Measurements from ENCODE around the gene UROC1.

Gene UROC1

GRCh38 chr3:126546013-126546412 is 28.4 kb upstream of the UROC1 start:
- DNase-seq (ENCODE audit: insufficient read length, low spot score) (no peak), FAIRE-seq (no peak)
- TF ChIP-seq CTCF (IDR thresholded peaks at IDR 0.05; ENCODE audit: insufficient read depth, missing control alignments): no peak

GRCh38 chr3:126545544-126545943 is 28.0 kb upstream of the UROC1 start:
- no peak for FAIRE-seq
- no peak for TF ChIP-seq CTCF (IDR thresholded peaks at IDR 0.05; ENCODE audit: insufficient read depth, missing control alignments)

GRCh38 chr3:126544596-126545281 is 27.2 kb upstream of the UROC1 start:
- TF ChIP-seq CTCF (IDR thresholded peaks at IDR 0.05; ENCODE audit: insufficient read depth, missing control alignments): no peak
- DNase-seq (ENCODE audit: insufficient read length, low spot score) (no peak), FAIRE-seq (no peak)

More at GRCh38 chr3:126545544-126545943, 28.0 kb upstream of the UROC1 start:
- DNase-seq (ENCODE audit: insufficient read length, low spot score): no peak

- DNase-seq (ENCODE audit: insufficient read length, low spot score): no peak
- no peak for FAIRE-seq
- TF ChIP-seq CTCF (IDR thresholded peaks at IDR 0.05; ENCODE audit: insufficient read depth, missing control alignments): no peak
Measured at GRCh38 chr3:126543457-126544061, 26.0 kb upstream of the UROC1 start.

GRCh38 chr3:126542340-126543241 is 25.0 kb upstream of the UROC1 start:
- TF ChIP-seq CTCF (IDR thresholded peaks at IDR 0.05; ENCODE audit: insufficient read depth, missing control alignments): no peak
- no peak for DNase-seq (ENCODE audit: insufficient read length, low spot score)
- no peak for FAIRE-seq

GRCh38 chr3:126541628-126542339 is 24.2 kb upstream of the UROC1 start:
- TF ChIP-seq CTCF (IDR thresholded peaks at IDR 0.05; ENCODE audit: insufficient read depth, missing control alignments): no peak
- no peak for DNase-seq (ENCODE audit: insufficient read length, low spot score)
- FAIRE-seq: no peak

Measured in D721Med (cell line).